CD4-positive, alpha-beta T cell (primary cell): ENCODE data around the gene PKHD1. TPM values are rescaled to one million over a fixed set of nuclear protein-coding genes. Genes with fewer than 3 reads are reported as not detected.

Experiments
- ATAC-seq: fragments of 200-7000 bp; cut with Tn5 transposase; one replicate; pipeline ENCODE4 v1.10.0; 2022; ENCODE audit warnings: mild to moderate bottlenecking; ENCODE audit not compliant: poor library complexity
- CTCF ChIA-PET: fragments of 350-600 bp; sonication (Branson Sonifier 250); formaldehyde crosslinking; loops from one replicate; lab custom pipeline; 2021; ENCODE audit warnings: antibody characterized with exemption, inconsistent platforms; lab: Charles Lee
- POLR2A ChIA-PET: fragments of 350-600 bp; sonication (Branson Sonifier 250); formaldehyde crosslinking; loops from one replicate; lab custom pipeline; 2021; ENCODE audit warnings: antibody characterized with exemption, inconsistent platforms; lab: Charles Lee
- DNase-seq, 14 experiments: peaks; one replicate each; pipeline ENCODE4 v3.0.0-alpha.2; 2013 to 2020; ENCODE audit warnings: mixed read lengths in 2 of 14
- H3K27ac ChIP-seq, 2 donors: one replicate each; pipeline versions ENCODE4 v1.5.1 to v1.7.0; 2013; ENCODE audit warnings: low read length in 2 of 2, low read depth in 1 of 2, mild to moderate bottlenecking in 1 of 2
- H3K27me3 ChIP-seq, 2 experiments: 1 replicate in 1 of 2; 2 replicates in 1 of 2; pipeline versions ENCODE4 v1.6.1 to v1.7.0; 2013; ENCODE audit warnings: low read length in 2 of 2, control low read depth in 1 of 2, mild to moderate bottlenecking in 1 of 2, moderate library complexity in 1 of 2; ENCODE audit not compliant: insufficient read depth in 2 of 2, control insufficient read depth in 1 of 2
- H3K36me3 ChIP-seq: one replicate; pipeline ENCODE4 v1.6.1; 2013; ENCODE audit warnings: low read length, control low read depth; ENCODE audit not compliant: insufficient read depth
- H3K4me1 ChIP-seq: one replicate; pipeline ENCODE4 v1.6.1; 2013; ENCODE audit warnings: low read length, control low read depth; ENCODE audit not compliant: insufficient read depth
- H3K4me3 ChIP-seq: one replicate; pipeline ENCODE4 v1.5.1; 2013; ENCODE audit warnings: mild to moderate bottlenecking, low read length, moderate library complexity
- H3K9me3 ChIP-seq, 2 experiments: 1 replicate in 1 of 2; 2 replicates in 1 of 2; pipeline versions ENCODE4 v1.6.1 to v1.7.0; 2013; ENCODE audit warnings: low read length in 2 of 2, mild to moderate bottlenecking in 2 of 2, control low read depth in 1 of 2, moderate library complexity in 1 of 2; ENCODE audit not compliant: control insufficient read depth in 1 of 2, insufficient read depth in 1 of 2
- H3K27ac Mint-ChIP-seq: one replicate; pipeline ENCODE4 v1.8.0; 2020; ENCODE audit warnings: mixed read lengths
- H3K27me3 Mint-ChIP-seq: one replicate; pipeline ENCODE4 v1.8.0; 2021; ENCODE audit warnings: mixed read lengths
- H3K36me3 Mint-ChIP-seq: one replicate; pipeline ENCODE4 v1.8.0; 2021; ENCODE audit warnings: low read depth, mixed read lengths
- H3K4me1 Mint-ChIP-seq: one replicate; pipeline ENCODE4 v1.8.0; 2021; ENCODE audit warnings: low read depth, mixed read lengths
- H3K4me3 Mint-ChIP-seq: one replicate; pipeline ENCODE4 v1.8.0; 2020; ENCODE audit warnings: mild to moderate bottlenecking, mixed read lengths
- H3K9me3 Mint-ChIP-seq: one replicate; pipeline ENCODE4 v1.8.0; 2020; ENCODE audit warnings: mixed read lengths
- intact Hi-C, 2 experiments: fragments of 100-400 bp; cut with DNase I in 1 of 2; cut with micrococcal nuclease in 1 of 2; formaldehyde crosslinking; loops; one replicate each; pipeline versions ENCODE4 v1.15.1 to v1.9.0; 2023 to 2025; cut with DNase I, micrococcal nuclease
- total RNA-seq, 174 experiments: library from RNA in 2 of 174; stranded (reverse) in 2 of 174; gene quantifications; one replicate each; pipeline ENCODE4 v1.2.3 and lab custom pipeline; 2021 to 2026
- TF ChIP-seq, protein P1 (sequence below): fragments of 200-600 bp; IDR thresholded peaks from one replicate; pipeline ENCODE4 v1.8.0; 2022; ENCODE audit warnings: antibody characterized with exemption, mild to moderate bottlenecking

PKHD1 gene
- total RNA-seq, 2 experiments from 2014 or later = 0.03 TPM; not detected in 1

DNA sequence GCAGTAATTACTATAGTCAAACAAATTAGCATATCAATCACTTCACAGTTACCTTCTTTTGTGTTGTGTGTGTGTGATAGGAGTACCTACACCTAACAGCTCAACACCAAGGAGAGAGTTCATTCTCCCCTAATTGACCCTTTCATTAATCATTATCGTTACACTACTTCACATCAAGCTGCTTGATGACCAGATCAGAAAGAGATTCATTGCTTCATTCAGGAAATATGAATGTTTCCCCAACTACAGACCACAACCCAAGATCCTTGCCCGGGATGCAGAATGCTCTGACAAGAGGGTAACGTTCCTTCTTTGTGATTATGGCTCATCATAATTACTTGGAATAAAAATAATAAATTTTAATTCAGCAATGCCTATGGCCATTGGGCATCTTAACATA, 132.7 kb downstream of the PKHD1 start:
- Histone ChIP-seq H3K27me3 (no peaks in the 10 kb centered on the region), H3K27ac (no peak overlapping the region), H3K36me3 (no peaks in the 10 kb centered on the region), H3K4me3 (no peak overlapping the region), H3K9me3 (no peaks in the 10 kb centered on the region), H3K4me1 (no peaks in the 10 kb centered on the region)
- ChIA-PET POLR2A (no interaction called here), CTCF (no interaction called here)
- intact Hi-C loops = no loop called here
- no peak for ATAC-seq
- H3K27me3 Mint-ChIP-seq = peaks cover 9% of the 10 kb centered on the region
- H3K36me3 Mint-ChIP-seq = no peaks in the 10 kb centered on the region
- TF ChIP-seq, protein P1, sequence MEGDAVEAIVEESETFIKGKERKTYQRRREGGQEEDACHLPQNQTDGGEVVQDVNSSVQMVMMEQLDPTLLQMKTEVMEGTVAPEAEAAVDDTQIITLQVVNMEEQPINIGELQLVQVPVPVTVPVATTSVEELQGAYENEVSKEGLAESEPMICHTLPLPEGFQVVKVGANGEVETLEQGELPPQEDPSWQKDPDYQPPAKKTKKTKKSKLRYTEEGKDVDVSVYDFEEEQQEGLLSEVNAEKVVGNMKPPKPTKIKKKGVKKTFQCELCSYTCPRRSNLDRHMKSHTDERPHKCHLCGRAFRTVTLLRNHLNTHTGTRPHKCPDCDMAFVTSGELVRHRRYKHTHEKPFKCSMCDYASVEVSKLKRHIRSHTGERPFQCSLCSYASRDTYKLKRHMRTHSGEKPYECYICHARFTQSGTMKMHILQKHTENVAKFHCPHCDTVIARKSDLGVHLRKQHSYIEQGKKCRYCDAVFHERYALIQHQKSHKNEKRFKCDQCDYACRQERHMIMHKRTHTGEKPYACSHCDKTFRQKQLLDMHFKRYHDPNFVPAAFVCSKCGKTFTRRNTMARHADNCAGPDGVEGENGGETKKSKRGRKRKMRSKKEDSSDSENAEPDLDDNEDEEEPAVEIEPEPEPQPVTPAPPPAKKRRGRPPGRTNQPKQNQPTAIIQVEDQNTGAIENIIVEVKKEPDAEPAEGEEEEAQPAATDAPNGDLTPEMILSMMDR = no peak
- H3K4me3 Mint-ChIP-seq = no peak overlapping the region
- DNase-seq = no peak
- no peak overlapping the region for H3K27ac Mint-ChIP-seq
- H3K4me1 Mint-ChIP-seq = no peaks in the 10 kb centered on the region
- no peaks in the 10 kb centered on the region for H3K9me3 Mint-ChIP-seq

DNA sequence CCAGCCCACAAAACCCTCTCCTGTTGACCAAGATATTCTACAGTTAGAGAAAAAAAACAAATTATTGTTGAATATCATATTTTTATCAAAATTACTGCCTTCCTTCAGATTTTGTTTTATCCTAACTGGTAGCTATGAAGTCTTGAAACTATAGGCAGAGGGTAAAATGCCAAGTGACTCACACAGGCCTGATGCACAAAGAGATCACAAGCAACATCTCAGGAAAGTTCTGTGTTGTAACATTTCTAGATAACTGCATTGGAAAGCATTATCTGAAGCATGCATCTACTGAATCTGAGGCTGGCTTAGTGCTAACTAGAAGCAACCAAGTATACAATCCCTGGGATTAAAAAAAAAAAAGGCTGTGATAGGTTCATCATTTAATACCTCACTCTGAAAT, 134.2 kb downstream of the PKHD1 start:
- Mint-ChIP-seq H3K4me1 (no peaks in the 10 kb centered on the region), H3K4me3 (no peak overlapping the region), H3K27ac (no peak overlapping the region), H3K9me3 (no peaks in the 10 kb centered on the region), H3K27me3 (peaks cover 5% of the 10 kb centered on the region), H3K36me3 (no peaks in the 10 kb centered on the region)
- no peak for DNase-seq
- Histone ChIP-seq H3K27me3 (peaks cover 0 to under 1% of the 10 kb centered on the region in 2 experiments), H3K27ac (no peak overlapping the region), H3K9me3 (no peaks in the 10 kb centered on the region), H3K4me3 (no peak overlapping the region), H3K4me1 (no peaks in the 10 kb centered on the region), H3K36me3 (no peaks in the 10 kb centered on the region)
- ChIA-PET CTCF (no interaction called here), POLR2A (no interaction called here)
- no peak for ATAC-seq
- intact Hi-C loops = no loop called here
- TF ChIP-seq, protein P1 = no peak

DNA sequence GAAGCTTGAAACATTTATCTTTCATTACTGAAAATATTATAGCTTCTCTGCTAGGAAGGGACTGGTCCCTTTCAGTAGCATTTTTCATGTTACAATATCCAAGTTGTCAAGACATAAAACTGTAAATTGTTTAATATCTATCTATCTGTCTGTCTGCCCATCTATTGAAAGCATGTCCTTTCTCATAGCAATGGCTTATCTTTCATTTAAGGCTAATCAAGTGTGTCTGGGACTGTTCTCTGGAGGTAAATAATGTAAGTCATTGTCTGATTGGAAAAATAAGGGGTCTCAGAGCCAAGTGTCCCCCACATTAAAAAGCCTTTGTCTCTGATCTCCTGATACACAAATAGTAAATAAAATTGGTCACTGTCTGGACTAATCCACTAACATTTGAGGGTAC, 135.5 kb downstream of the PKHD1 start:
- no peak overlapping the region for H3K27ac Mint-ChIP-seq
- DNase-seq (no peak), ATAC-seq (no peak)
- Histone ChIP-seq H3K27me3 (peaks cover 0 to 6% of the 10 kb centered on the region in 2 experiments), H3K4me1 (no peaks in the 10 kb centered on the region), H3K4me3 (no peak overlapping the region), H3K27ac (no peak overlapping the region), H3K36me3 (no peaks in the 10 kb centered on the region), H3K9me3 (no peaks in the 10 kb centered on the region)
- no peaks in the 10 kb centered on the region for H3K36me3 Mint-ChIP-seq
- no peaks in the 10 kb centered on the region for H3K4me1 Mint-ChIP-seq
- POLR2A ChIA-PET = no interaction called here
- TF ChIP-seq, protein P1 = no peak
- H3K27me3 Mint-ChIP-seq = no peaks in the 10 kb centered on the region
- intact Hi-C loops = no loop called here
- H3K9me3 Mint-ChIP-seq = no peaks in the 10 kb centered on the region
- H3K4me3 Mint-ChIP-seq = no peak overlapping the region
- CTCF ChIA-PET = interaction anchor here (1.2 kb wide), 1 partner anchor 8 kb away, joined by 6 read pairs; no protein-coding TSS in a partner anchor
